Coronary artery (tissue), 2 donors: ENCODE measurements around the gene TOMM20.

Experiments used
- DNase-seq: peaks from one replicate; pipeline ENCODE4 v3.0.0-alpha.2; 2017; ENCODE audit warnings: low spot score
- H3K27ac ChIP-seq, 2 donors: fragments of 200-600 bp; sonication (generic); one replicate each; pipeline ENCODE4 v1.5.1; 2016 to 2019
- H3K4me3 ChIP-seq: fragments of 200-600 bp; sonication (generic); 2 replicates; pipeline ENCODE4 v1.5.1; 2016; ENCODE audit warnings: mild to moderate bottlenecking, moderate library complexity
- CTCF ChIP-seq: fragments of 200-600 bp; sonication (generic); IDR thresholded peaks from one replicate; pipeline ENCODE4 v1.5.1; 2019; ENCODE audit warnings: antibody characterized with exemption

The TOMM20 gene

GRCh38 chr1:235127732-235128455 lies 743 bp downstream of the TOMM20 start:
- H3K4me3 ChIP-seq = peak overlapping the region; percentile 84
- H3K27ac ChIP-seq = peak overlapping the region; percentile 81 to 89
- TF ChIP-seq CTCF = no peak
- no peak for DNase-seq

GRCh38 chr1:235127203-235127602 lies 1.4 kb downstream of the TOMM20 start:
- DNase-seq = no peak
- TF ChIP-seq CTCF = no peak
- Histone ChIP-seq H3K4me3 (peak overlapping the region; percentile 84), H3K27ac (no peak overlapping the region)

GRCh38 chr1:235124665-235125064 lies 4.0 kb downstream of the TOMM20 start:
- TF ChIP-seq CTCF = no peak
- Histone ChIP-seq H3K4me3 (no peak overlapping the region), H3K27ac (no peak overlapping the region)
- DNase-seq = no peak

GRCh38 chr1:235124111-235124510 lies 4.5 kb downstream of the TOMM20 start:
- no peak overlapping the region for H3K27ac ChIP-seq
- no peak for TF ChIP-seq CTCF
- no peak for DNase-seq
- H3K4me3 ChIP-seq = no peak overlapping the region

- TF ChIP-seq CTCF = no peak
- no peak overlapping the region for H3K27ac ChIP-seq
- no peak for DNase-seq
- H3K4me3 ChIP-seq = no peak overlapping the region
Measured at GRCh38 chr1:235122348-235122747, 6.3 kb downstream of the TOMM20 start.

GRCh38 chr1:235113183-235113917 lies 15.3 kb downstream of the TOMM20 start:
- no peak for DNase-seq
- H3K4me3 ChIP-seq = no peak overlapping the region
- TF ChIP-seq CTCF = no peak
- no peak overlapping the region for H3K27ac ChIP-seq
